Measurements from ENCODE around the gene EIF4A3.

- TF ChIP-seq CTCF (IDR thresholded peaks at IDR 0.05) (no peak), POLR2A (IDR thresholded peaks at IDR 0.05) (peak in 1 of 4 donors; percentile 17)
Observed at GRCh38 chr17:80191865-80192661, 45.1 kb upstream of the EIF4A3 start.

Data from esophagus squamous epithelium (tissue), 4 donors.